HG03045 (cell line): ENCODE data around the gene PRSS36.
A peak's percentile ranks its signal among the peaks of the same experiment; 100 is the strongest.
"Not testable (repeated sequence)": the region's sequence is repeated elsewhere in the genome, so short reads cannot be mapped to it uniquely, and the experiment has no call there.

Experiments used
- ATAC-seq: cut with Tn5 transposase; IDR thresholded peaks from one replicate; pipeline ENCODE4 v1.9.1; 2021; ENCODE audit warnings: mild to moderate bottlenecking, moderate library complexity; ENCODE audit not compliant: unreplicated experiment

The PRSS36 gene

DNA sequence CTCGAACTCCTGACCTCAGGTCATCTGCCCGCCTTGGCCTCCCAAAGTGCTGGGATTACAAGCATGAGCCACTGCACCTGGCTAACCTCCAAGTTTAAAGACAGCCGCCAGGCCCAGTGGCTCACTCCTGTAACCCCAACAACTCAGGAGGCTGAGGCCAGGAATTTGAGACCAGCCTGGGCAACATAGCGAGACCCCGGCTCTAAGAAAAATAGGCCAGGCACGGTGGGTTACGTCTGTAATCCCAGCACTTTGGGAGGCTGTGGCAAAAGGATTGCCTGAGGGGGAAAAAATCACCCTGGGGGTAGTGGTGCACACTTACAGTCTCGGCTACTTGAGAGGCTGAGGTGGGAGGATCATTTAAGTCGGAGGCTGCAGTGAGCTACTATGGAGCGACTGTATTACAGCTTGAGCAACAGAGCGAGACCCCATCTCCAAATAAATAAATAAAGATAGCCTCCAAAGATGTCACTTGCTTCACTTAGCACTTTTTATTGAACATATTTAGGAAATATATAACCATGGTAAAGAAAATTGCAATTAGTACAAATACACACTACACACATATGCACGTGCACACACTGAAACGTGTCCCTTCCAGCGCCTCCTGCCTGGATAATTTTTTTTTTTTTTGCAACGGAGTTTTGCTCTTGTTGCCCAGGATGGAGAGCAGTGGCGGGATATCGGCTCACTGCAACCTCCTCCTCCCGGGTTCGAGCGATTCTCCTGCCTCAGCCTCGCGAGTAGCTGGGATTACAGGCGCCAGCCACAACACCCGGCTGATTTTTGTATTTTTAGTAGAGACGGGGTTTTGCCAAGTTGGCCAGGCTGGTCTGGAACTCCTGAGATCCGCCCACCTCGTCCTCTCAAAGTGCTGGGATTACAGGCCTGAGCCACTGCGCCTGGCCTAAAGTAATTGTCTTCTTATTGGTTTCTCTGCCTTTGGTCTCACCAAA is 43.1 kb downstream of the PRSS36 start:
- ATAC-seq, result no peak

DNA sequence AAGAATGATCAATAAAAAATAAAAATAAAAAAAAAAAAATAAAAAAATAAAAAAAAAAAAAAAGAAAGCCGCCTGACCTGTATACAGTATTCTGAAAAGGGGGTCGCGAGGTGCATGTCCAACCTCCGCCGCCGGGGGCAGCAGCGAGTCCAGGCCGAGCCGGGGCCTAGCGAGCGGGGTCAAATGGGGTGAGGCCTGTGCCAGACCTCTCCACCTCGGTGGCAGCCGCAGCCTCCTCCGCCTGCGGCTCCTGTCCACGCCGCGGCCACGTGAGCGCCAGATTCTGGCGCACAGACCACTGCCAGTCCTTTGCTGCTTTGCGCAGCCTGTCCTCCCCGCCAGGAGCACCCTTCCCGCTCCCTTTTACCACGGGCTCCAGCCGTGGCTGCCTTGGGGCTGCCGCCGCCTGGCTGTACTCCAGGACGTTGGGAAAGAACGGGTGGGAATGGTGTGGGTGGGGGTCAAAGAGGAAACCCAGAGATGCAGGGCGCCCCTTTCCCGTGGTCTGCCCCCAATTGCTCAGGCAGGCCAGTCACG is 44.1 kb downstream of the PRSS36 start:
- ATAC-seq, result no peak

DNA sequence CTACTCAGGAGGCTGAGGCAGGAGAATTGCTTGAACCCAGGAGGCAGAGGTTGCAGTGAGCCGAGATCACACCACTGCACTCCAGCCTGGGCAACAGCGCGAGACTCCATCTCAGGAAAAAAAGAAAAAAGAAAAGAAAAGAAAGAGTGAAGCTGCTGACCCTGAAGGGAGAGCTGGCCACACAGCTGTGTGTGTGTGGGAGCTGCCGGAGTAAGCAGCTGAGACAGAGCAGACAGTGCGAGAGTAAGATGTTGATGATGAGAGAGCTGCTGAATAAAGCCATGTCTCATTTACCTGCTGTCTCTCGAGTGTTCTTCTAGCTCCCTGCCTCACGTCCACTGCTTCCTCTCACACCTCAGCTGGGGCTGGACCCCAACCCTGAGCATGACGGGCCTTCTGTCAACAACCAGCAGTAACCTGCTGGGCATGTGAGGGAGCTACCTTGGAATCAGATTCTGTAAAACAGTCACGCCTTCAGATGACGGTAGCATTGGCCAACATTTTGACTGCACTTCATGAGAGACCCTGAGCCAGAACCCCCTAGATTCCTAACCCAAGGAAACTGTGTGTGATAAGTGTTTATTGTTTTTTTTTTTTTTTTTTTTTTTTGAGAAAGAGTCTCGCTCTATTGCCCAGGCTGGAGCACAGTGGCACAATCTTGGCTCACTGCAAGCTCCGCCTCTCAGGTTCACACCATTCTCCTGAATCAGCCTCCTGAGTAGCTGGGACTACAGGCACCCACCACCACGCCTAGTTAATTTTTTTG is 48.8 kb downstream of the PRSS36 start:
- ATAC-seq, result not testable (repeated sequence)

DNA sequence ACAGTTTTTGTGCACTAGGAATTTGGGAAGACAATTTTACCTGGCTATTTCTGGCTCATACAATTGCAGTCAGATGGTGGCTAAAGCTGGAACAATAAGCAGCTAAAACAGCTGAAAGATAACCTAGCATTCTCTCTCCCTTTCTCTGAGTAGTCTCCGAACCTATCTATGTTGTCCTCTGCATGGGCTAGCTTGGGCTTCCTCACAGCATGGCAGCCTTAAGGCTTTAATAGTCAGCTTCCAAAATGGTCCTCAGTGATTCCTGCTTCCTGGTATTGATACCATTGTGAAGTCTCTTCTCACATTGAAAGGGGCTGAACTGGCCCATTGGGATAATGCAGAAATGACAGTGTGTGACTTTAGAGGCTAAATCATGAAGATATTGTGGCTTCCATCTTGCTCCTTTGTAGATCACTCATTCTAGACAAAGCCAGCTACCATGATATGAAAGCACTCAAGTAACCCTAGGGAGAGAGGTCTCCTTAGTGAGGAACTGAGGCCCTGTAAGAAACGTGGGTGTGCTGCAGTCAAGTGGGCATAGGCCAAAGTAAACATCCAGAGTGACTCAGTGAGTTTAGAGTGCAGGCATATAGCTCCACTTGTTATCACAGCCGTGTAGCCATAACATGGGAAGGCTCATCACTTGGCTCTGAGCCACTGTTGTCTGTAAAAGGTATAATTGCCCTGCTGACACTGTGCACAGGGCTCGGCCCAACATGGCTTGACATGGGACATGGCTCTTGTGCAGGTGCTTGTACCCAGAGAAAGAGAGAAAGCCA is 49.8 kb downstream of the PRSS36 start:
- ATAC-seq, result no peak

DNA sequence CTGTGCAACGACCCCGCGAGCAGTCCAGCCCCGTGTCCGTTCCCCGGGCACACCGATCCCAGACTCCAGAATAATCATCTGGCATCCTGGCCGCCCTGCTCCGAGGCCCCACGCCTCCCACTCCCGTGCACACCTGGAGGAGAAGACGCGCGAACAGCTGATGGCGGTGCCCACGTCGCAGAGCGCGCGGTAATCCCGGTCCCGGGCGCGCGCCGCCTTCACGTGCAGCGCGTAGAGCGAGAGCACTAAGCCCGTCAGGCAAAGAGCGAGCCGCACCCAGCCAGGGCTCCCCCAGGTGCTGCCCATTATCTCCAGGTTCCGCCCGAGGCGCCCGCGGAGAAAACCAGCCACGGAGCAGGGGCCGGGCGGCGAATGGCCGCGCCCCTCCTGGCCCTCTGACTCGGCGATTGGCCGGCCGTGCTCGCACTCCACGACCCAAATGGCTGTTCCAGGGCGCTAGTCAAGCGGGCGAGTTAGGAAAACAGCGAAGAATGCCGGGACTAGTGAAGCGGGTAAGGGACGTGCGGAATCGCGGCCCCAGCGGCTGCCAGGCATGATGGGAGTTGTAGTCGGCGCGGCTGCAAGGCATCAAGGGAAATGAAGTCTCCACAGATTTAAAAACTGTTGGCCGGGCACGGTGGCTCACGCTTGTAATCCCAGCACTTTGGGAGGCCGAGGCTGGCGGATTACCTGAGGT is 55.3 kb downstream of the PRSS36 start, which contains the start of gene VKORC1:
Gene VKORC1 (minus strand): TSS at position 374 of the 697 bp plus-strand sequence. CDS start 68 bp downstream, at position 306.
- ATAC-seq, result peak; percentile 80

DNA sequence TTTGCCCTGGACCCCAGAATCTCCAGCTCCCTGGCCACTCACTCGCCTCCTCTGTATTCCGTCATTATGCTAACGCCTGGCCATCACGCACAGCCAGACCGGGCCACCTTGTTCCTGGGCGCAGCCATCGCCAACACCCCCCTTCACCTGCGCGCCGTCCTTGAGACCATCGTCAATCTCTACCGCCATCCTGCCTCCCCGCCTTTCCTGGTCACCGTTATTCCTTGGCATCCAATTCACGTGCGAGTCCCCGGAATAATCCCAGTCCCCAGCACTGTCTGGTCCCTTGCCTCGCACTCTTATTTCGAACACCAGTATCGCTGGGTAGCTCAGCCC is 55.8 kb downstream of the PRSS36 start:
- no peak for ATAC-seq

DNA sequence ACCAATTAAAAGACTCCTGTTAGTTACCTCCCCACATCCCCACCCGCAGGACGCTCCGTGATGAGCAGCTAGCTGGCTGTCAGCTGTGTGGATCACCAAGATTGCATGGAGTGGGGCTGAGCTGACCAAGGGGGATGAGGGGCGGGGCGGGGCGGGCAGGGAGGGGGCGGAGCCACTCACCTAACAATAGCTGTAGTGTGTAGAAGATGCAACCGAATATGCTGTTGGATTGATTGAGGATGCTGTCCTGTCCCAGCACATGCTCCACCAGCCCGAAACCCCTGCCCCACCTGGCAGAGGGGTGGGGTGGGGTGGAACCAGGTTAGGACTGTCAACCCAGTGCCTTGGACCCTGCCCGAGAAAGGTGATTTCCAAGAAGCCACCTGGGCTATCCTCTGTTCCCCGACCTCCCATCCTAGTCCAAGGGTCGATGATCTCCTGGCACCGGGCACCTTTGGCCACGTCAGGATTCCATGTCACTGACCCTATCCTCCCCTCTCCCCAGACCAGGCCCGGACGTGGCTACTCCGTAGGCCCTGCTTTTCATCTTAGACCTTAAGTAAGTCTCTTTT is 56.6 kb downstream of the PRSS36 start:
- no peak for ATAC-seq

DNA sequence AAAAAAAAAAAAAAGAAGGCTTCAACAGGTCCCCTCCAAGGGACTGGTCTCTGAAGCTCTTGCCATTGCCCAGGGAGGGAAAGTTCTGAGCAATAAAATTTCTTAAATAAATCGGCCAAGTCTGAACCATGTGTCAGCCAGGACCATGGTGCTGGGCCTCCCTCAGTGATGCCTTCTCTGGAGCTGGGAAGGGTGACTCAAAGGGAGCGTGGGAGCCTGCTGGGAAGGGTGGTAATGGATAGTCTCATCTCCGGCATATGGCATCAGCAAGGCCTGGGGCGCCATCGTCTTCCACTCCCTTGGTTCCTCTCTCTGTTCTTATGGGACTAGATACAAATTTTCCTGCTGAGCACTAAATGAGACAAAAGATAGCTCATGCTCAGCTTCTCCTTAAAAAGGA is 57.5 kb downstream of the PRSS36 start:
- no peak for ATAC-seq

DNA sequence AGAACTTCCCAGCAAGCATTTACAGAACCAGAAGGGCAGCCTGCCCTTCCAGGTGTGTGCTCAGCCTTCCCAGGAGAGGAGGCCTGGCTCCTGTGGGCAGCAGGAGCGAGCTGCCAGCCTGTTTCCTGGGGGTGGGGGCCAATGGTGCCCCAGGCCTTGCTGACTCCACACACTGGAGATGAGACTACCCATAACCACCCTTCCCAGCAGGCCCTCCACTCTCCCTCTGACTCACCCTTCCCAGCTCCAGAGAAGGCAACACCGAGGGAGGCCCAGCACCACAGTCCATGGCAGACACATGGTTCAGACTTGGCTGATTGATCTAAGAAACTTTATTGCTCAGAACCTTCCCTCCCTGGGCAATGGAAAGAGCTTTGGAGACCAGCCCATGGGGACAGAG is 59.3 kb downstream of the PRSS36 start:
- ATAC-seq, result no peak

DNA sequence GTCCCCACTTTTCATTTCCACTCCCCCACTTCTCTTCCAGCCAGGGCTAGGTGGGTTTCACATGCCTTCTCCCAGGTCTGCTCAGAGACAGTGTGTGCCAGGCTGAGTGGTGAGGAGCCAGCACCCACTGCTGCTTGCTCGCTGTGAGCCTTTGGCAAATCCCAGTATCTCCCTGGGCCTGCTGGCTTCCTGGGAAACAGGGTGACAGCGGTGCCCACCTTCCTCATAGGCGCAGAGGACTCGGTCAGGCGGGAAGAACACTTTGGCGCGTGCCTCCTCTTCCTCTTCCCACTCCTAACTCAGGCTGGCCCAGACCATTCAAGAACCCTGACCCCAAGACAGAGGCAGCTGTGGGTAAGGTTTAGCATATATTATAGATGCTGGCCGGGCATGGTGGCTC is 60.7 kb downstream of the PRSS36 start:
- ATAC-seq, result no peak
